Neuronal stem cell (in vitro differentiated cells): Measurements from ENCODE around the gene FNDC11.
A peak's percentile ranks its signal among the peaks of the same experiment; 100 is the strongest.

ENCODE experiments used
- DNase-seq: peaks from one replicate; pipeline ENCODE4 v3.0.0-alpha.2; 2013; ENCODE audit warnings: low spot score
- H2AFZ ChIP-seq: one replicate; pipeline ENCODE4 v1.6.1; 2013; ENCODE audit warnings: mild to moderate bottlenecking, low read length, inconsistent platforms
- H2AK5ac ChIP-seq: 2 replicates; pipeline ENCODE4 v1.6.1; 2013; ENCODE audit warnings: low read depth, mild to moderate bottlenecking, inconsistent platforms, low read length, moderate library complexity, mixed read lengths
- H2BK120ac ChIP-seq: 2 replicates; pipeline ENCODE4 v1.6.1; 2013; ENCODE audit warnings: low read depth, mild to moderate bottlenecking, inconsistent platforms, low read length, moderate library complexity, mixed read lengths
- H2BK12ac ChIP-seq: one replicate; pipeline ENCODE4 v1.6.1; 2013; ENCODE audit warnings: low read length, inconsistent platforms
- H2BK15ac ChIP-seq: 2 replicates; pipeline ENCODE4 v1.6.1; 2013; ENCODE audit warnings: mild to moderate bottlenecking, low read length, inconsistent platforms, mixed read lengths
- H2BK5ac ChIP-seq: one replicate; pipeline ENCODE4 v1.6.1; 2013; ENCODE audit warnings: inconsistent platforms, mild to moderate bottlenecking, low read length, moderate library complexity
- H3K14ac ChIP-seq: one replicate; pipeline ENCODE4 v1.6.1; 2013; ENCODE audit warnings: low read length, inconsistent platforms
- H3K18ac ChIP-seq: 2 replicates; pipeline ENCODE4 v1.6.1; 2013; ENCODE audit warnings: low read length, inconsistent platforms
- H3K23ac ChIP-seq: 2 replicates; pipeline ENCODE4 v1.6.1; 2013; ENCODE audit warnings: low read depth, mild to moderate bottlenecking, mixed read lengths, low read length, inconsistent platforms; ENCODE audit not compliant: poor library complexity
- H3K27ac ChIP-seq: replicated peaks from 3 replicates; pipeline ENCODE4 v1.5.1; 2013; ENCODE audit warnings: low read length, inconsistent platforms
- H3K27me3 ChIP-seq, 3 experiments: 2 replicates each; pipeline ENCODE4 v1.6.1; 2013; ENCODE audit warnings: low read length in 3 of 3, mild to moderate bottlenecking in 2 of 3, inconsistent platforms in 1 of 3, low read depth in 1 of 3, mixed read lengths in 1 of 3, moderate library complexity in 1 of 3; ENCODE audit not compliant: control insufficient read depth in 3 of 3, insufficient read depth in 3 of 3
- H3K36me3 ChIP-seq, 2 donors: replicated peaks in 1 of 2; 2 replicates each; pipeline ENCODE4 v1.6.1; 2013; ENCODE audit warnings: low read length in 2 of 2; ENCODE audit not compliant: control insufficient read depth in 2 of 2, insufficient read depth in 2 of 2
- H3K4ac ChIP-seq: 2 replicates; pipeline ENCODE4 v1.6.1; 2013; ENCODE audit warnings: inconsistent platforms, mild to moderate bottlenecking, low read length, moderate library complexity
- H3K4me1 ChIP-seq, 2 donors: 1 replicate in 1 of 2; 2 replicates in 1 of 2; pipeline ENCODE4 v1.6.1; 2013; ENCODE audit warnings: low read length in 2 of 2, low read depth in 1 of 2; ENCODE audit not compliant: control insufficient read depth in 2 of 2, insufficient read depth in 1 of 2
- H3K4me2 ChIP-seq: one replicate; pipeline ENCODE4 v1.6.1; 2013; ENCODE audit warnings: mild to moderate bottlenecking, low read length, inconsistent platforms; ENCODE audit not compliant: insufficient read depth, poor library complexity, severe bottlenecking
- H3K4me3 ChIP-seq, 2 donors: 2 replicates each; pipeline ENCODE4 v1.5.1; 2013; ENCODE audit warnings: low read length in 2 of 2, mild to moderate bottlenecking in 2 of 2, inconsistent platforms in 1 of 2, moderate library complexity in 1 of 2
- H3K79me1 ChIP-seq: one replicate; pipeline ENCODE4 v1.6.1; 2013; ENCODE audit warnings: low read depth, mild to moderate bottlenecking, inconsistent platforms, low read length, moderate library complexity
- H3K9ac ChIP-seq: one replicate; pipeline ENCODE4 v1.6.1; 2013; ENCODE audit warnings: mild to moderate bottlenecking, low read depth, low read length, inconsistent platforms; ENCODE audit not compliant: poor library complexity
- H3K9me3 ChIP-seq, 2 donors: replicated peaks in 1 of 2; 2 replicates each; pipeline versions ENCODE3 to v1.6.1; 2013; ENCODE audit warnings: low read length in 2 of 2, mild to moderate bottlenecking in 2 of 2, inconsistent platforms in 1 of 2, low read depth in 1 of 2, mixed read lengths in 1 of 2, moderate library complexity in 1 of 2; ENCODE audit not compliant: control insufficient read depth in 2 of 2, insufficient read depth in 1 of 2
- H4K8ac ChIP-seq: one replicate; pipeline ENCODE4 v1.6.1; 2013; ENCODE audit warnings: low read depth, mild to moderate bottlenecking, inconsistent platforms, low read length, moderate library complexity
- H4K91ac ChIP-seq: one replicate; pipeline ENCODE4 v1.6.1; 2013; ENCODE audit warnings: low read length, low read depth, mild to moderate bottlenecking, inconsistent platforms; ENCODE audit not compliant: poor library complexity
- WGBS, 2 donors: extraction: QIAGEN DNeasy Blood & Tissue Kit; methylation state at CpG; one replicate each; pipeline ENCODE4 v1.1.7; 2013; ENCODE audit warnings: missing lambda C conversion rate in 2 of 2, mixed read lengths in 1 of 2; ENCODE audit not compliant: insufficient read length in 2 of 2, insufficient replicate concordance in 1 of 2; ENCODE audit errors: extremely low coverage in 2 of 2; 5-methylcytosine and 5-hydroxymethylcytosine counted together

FNDC11 gene

DNA sequence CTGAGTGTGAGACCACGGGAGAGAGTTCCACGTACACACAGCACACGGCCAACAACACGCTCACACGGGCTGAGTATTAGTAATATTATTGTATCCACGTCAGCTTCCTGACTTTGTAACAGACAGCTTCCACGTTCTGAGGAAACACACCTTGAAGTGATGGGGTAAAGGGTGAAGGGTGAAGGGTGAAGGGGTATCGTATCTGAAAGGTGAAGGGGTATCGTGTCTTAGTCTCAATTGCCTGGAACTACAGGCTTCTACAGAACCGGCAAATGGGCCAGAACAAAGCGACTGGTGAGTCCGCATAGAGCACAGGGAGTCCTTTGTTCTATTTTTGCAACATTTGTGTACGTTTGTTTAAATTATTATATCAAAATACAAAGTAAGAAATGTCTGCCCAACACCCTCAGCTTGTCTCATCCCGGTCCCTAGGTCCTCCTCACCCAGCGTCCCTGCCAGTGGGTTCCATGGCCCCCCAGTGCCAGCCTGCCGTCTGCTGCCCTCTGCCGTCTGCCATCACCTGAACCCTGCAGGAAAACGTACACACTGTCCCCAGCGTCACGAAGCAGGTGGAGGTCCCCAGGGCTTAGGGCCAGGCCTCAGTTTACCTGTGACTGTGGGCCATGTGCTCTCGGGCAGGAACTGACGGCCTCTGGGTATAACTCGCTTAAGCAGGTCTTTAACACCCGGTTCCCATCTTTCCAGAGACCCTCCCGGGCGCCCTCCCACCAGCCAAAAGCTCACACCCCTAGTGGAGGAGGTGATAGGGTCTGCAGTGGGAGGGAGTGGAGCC is 24.5 kb downstream of the FNDC11 start:
- Histone ChIP-seq H3K4me3 (no peak overlapping the region), H3K23ac (no peak overlapping the region), H3K14ac (no peak overlapping the region), H4K91ac (no peak overlapping the region), H3K27me3 (no peaks in the 10 kb centered on the region), H2AK5ac (no peak overlapping the region), H2BK120ac (no peak overlapping the region), H3K4me1 (peaks cover 1 to 15% of the 10 kb centered on the region in 2 donors), H3K27ac (no peak overlapping the region), H2BK12ac (no peak overlapping the region), H3K9ac (no peak overlapping the region), H2BK15ac (peak overlapping the region; percentile 17), H3K9me3 (no peaks in the 10 kb centered on the region), H3K4me2 (no peak overlapping the region), H2AFZ (no peak overlapping the region), H3K18ac (no peak overlapping the region), H3K79me1 (no peaks in the 10 kb centered on the region), H3K4ac (no peak overlapping the region), H3K36me3 (no peaks in the 10 kb centered on the region), H2BK5ac (peak overlapping the region; percentile 67), H4K8ac (no peak overlapping the region)
- no peak for DNase-seq
- WGBS, 2 donors = 100% methylated on average over 2 of the region's 26 CpGs; no CpG with 5 or more reads in 1 of the 2 donors

DNA sequence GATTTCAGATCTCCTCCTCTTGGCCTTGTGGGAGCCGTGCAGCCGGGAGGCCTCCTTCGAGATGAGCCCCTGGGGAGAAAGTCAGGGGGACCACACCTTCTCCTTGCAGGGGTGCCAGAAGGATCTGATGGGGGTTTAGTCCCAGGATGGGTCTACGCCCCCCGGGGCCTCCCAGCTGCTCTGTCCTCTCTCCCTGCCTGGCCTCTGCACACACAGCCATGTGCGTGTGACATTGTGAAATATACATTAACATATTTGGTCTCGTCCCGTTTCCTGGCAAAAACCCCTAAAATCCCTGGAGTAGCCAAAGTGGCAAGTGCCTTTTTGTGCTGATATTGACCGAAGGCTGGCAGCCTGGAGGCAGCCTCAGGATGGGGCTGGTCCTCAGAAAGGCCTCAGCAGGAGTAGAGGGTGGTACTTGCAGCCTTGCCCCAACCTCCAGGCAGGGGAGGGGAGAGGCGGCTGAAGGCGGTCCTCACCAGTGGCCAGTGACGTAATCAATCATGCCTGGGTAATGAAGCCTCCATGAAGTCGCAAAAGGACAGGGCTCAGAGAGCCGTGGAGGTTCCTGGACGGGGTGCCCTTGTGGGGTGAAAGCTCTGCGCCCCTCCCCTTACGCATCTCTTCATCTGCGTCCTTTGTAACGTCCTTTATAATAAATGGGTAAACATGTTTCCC is 25.2 kb downstream of the FNDC11 start:
- no peak overlapping the region for H3K4me3 ChIP-seq
- peaks cover 1 to 11% of the 10 kb centered on the region in 2 donors for H3K4me1 ChIP-seq
- no peak overlapping the region for H3K9ac ChIP-seq
- peak overlapping the region; percentile 17 for H2BK15ac ChIP-seq
- H3K79me1 ChIP-seq = no peaks in the 10 kb centered on the region
- H3K36me3 ChIP-seq = no peaks in the 10 kb centered on the region
- no peak overlapping the region for H3K4me2 ChIP-seq
- H3K4ac ChIP-seq = no peak overlapping the region
- no peak overlapping the region for H3K18ac ChIP-seq
- peak overlapping the region; percentile 53 for H2AFZ ChIP-seq
- no peaks in the 10 kb centered on the region for H3K9me3 ChIP-seq
- no peak overlapping the region for H4K8ac ChIP-seq
- peak overlapping the region; percentile 57 for H3K14ac ChIP-seq
- no peak overlapping the region for H3K23ac ChIP-seq
- WGBS, 2 donors = no CpG with 5 or more reads among the region's 19 CpGs
- H4K91ac ChIP-seq = no peak overlapping the region
- no peak overlapping the region for H2BK120ac ChIP-seq
- no peak overlapping the region for H2BK12ac ChIP-seq
- no peak overlapping the region for H2AK5ac ChIP-seq
- H3K27ac ChIP-seq = no peak overlapping the region
- DNase-seq = no peak
- H3K27me3 ChIP-seq = no peaks in the 10 kb centered on the region
- peak overlapping the region; percentile 67 for H2BK5ac ChIP-seq

- no peak for DNase-seq
- no peak overlapping the region for H2BK12ac ChIP-seq
- no peak overlapping the region for H4K8ac ChIP-seq
- peak overlapping the region; percentile 67 for H3K18ac ChIP-seq
- H2AK5ac ChIP-seq = peak overlapping the region; percentile 44
- H3K36me3 ChIP-seq = no peaks in the 10 kb centered on the region
- H4K91ac ChIP-seq = no peak overlapping the region
- no peak overlapping the region for H3K4me2 ChIP-seq
- H3K27ac ChIP-seq = no peak overlapping the region
- peak overlapping the region; percentile 29 for H2AFZ ChIP-seq
- no peaks in the 10 kb centered on the region for H3K79me1 ChIP-seq
- no peak overlapping the region for H2BK5ac ChIP-seq
- peaks cover 0 to 3% of the 10 kb centered on the region in 2 donors for H3K4me1 ChIP-seq
- no peak overlapping the region for H3K23ac ChIP-seq
- H3K4ac ChIP-seq = no peak overlapping the region
- no peak overlapping the region for H2BK120ac ChIP-seq
- peak overlapping the region; percentile 30 for H3K9ac ChIP-seq
- H3K4me3 ChIP-seq = no peak overlapping the region
- H3K14ac ChIP-seq = no peak overlapping the region
- H3K27me3 ChIP-seq = no peaks in the 10 kb centered on the region
- H3K9me3 ChIP-seq = no peaks in the 10 kb centered on the region
- WGBS, 2 donors = no CpG with 5 or more reads among the region's 12 CpGs
- H2BK15ac ChIP-seq = no peak overlapping the region
Measured at GRCh38 chr20:63580796-63581461, 27.0 kb downstream of the FNDC11 start.
